ENCODE measurements around the gene PTPRF.

GRCh38 chr1:43619314-43619790 is 88.7 kb downstream of the PTPRF start:
- TF ChIP-seq REST (IDR thresholded peaks at IDR 0.05; ENCODE audit: insufficient read depth in 1 of 2, low read depth in 2 of 2, low read length in 2 of 2) (no peak), POLR2AphosphoS5 (IDR thresholded peaks at IDR 0.05; ENCODE audit: low read depth, low read length) (no peak)

All from PFSK-1 (cell line).